Measurements from ENCODE around the gene ST8SIA6. TPM values are rescaled to one million over a fixed set of nuclear protein-coding genes. Genes with fewer than 3 reads are reported as not detected.
"Not testable (repeated sequence)": the region's sequence is repeated elsewhere in the genome, so short reads cannot be mapped to it uniquely, and the experiment has no call there.

Gene ST8SIA6
- polyA plus RNA-seq (ENCODE audit: insufficient read length), result 1.3 TPM

GRCh38 chr10:17454161-17455014 lies at the start of gene ST8SIA6:
TSS of gene ST8SIA6 (minus strand) at chr10:17454595. CDS start at chr10:17454255, 340 bp downstream.
- DNase-seq (ENCODE audit: low read depth), result peak; percentile 6

GRCh38 chr10:17503795-17504194 lies 49.4 kb upstream of the ST8SIA6 start:
- DNase-seq (ENCODE audit: low read depth), result no peak

- no peak for DNase-seq (ENCODE audit: low read depth)
These were observed 48.4 kb upstream of the ST8SIA6 start for GRCh38 chr10:17502814-17503213.

GRCh38 chr10:17499014-17499413 lies 44.6 kb upstream of the ST8SIA6 start:
- not testable (repeated sequence) for DNase-seq (ENCODE audit: low read depth)

- no peak for DNase-seq (ENCODE audit: low read depth)
These were observed 43.1 kb upstream of the ST8SIA6 start for GRCh38 chr10:17497446-17498030.

GRCh38 chr10:17494626-17495260 lies 40.3 kb upstream of the ST8SIA6 start:
- no peak for DNase-seq (ENCODE audit: low read depth)

GRCh38 chr10:17488848-17489247 lies 34.5 kb upstream of the ST8SIA6 start:
- DNase-seq (ENCODE audit: low read depth), result no peak

GRCh38 chr10:17483079-17483478 lies 28.7 kb upstream of the ST8SIA6 start:
- no peak for DNase-seq (ENCODE audit: low read depth)

GRCh38 chr10:17479822-17480221 lies 25.4 kb upstream of the ST8SIA6 start:
- DNase-seq (ENCODE audit: low read depth), result no peak

GRCh38 chr10:17479015-17479615 lies 24.7 kb upstream of the ST8SIA6 start:
- no peak for DNase-seq (ENCODE audit: low read depth)

- DNase-seq (ENCODE audit: low read depth), result no peak
These were observed 21.7 kb upstream of the ST8SIA6 start for GRCh38 chr10:17476073-17476472.

GRCh38 chr10:17475661-17476060 lies 21.3 kb upstream of the ST8SIA6 start:
- DNase-seq (ENCODE audit: low read depth), result no peak

- DNase-seq (ENCODE audit: low read depth), result no peak
These were observed 20.4 kb upstream of the ST8SIA6 start for GRCh38 chr10:17474595-17475323.

- DNase-seq (ENCODE audit: low read depth), result no peak
These were observed 19.0 kb upstream of the ST8SIA6 start for GRCh38 chr10:17473228-17473950.

- DNase-seq (ENCODE audit: low read depth), result no peak
These were observed 18.3 kb upstream of the ST8SIA6 start for GRCh38 chr10:17472481-17473227.

- DNase-seq (ENCODE audit: low read depth), result no peak
These were observed 15.9 kb upstream of the ST8SIA6 start for GRCh38 chr10:17470246-17470645.

GRCh38 chr10:17465328-17466125 lies 11.1 kb upstream of the ST8SIA6 start:
- DNase-seq (ENCODE audit: low read depth), result no peak

- DNase-seq (ENCODE audit: low read depth), result no peak
These were observed 10.2 kb upstream of the ST8SIA6 start for GRCh38 chr10:17464545-17464944.

- DNase-seq (ENCODE audit: low read depth), result no peak
These were observed 6.4 kb upstream of the ST8SIA6 start for GRCh38 chr10:17460756-17461155.

All from forelimb muscle (tissue), 1 donor.